H1 (cell line): ENCODE measurements around the gene RPL28. TPM values are rescaled to one million over a fixed set of nuclear protein-coding genes. Genes with fewer than 3 reads are reported as not detected.

ENCODE experiments used
- CTCF ChIA-PET: fragments of 300-600 bp; sonication (Branson Sonifier 250); formaldehyde crosslinking; loops from one replicate; lab custom pipeline; 2021; ENCODE audit not compliant: partially characterized antibody; lab: Charles Lee
- POLR2A ChIA-PET: fragments of 300-600 bp; sonication (Branson Sonifier 250); formaldehyde crosslinking; loops from one replicate; lab custom pipeline; 2021; ENCODE audit warnings: inconsistent platforms; ENCODE audit not compliant: partially characterized antibody; lab: Charles Lee
- DNase-seq, 2 experiments: peaks; one replicate each; pipeline versions ENCODE4 v3.0.0 to v3.0.0-alpha.2; 2010 to 2022; ENCODE audit warnings: low spot score in 2 of 2, low read depth in 1 of 2, mixed read lengths in 1 of 2
- FAIRE-seq: peaks from 2 replicates; lab custom pipeline; 2011; peaks lifted over from hg19 to GRCh38; lab: Jason Lieb, UNC
- H2AFZ ChIP-seq: 2 replicates; pipeline ENCODE4 v1.8.1; 2012; ENCODE audit warnings: low read length, inconsistent platforms
- H2AK5ac ChIP-seq: 2 replicates; pipeline ENCODE4 v1.6.1; 2013; ENCODE audit warnings: low read depth, low read length
- H2BK120ac ChIP-seq: replicated peaks from 2 replicates; pipeline ENCODE3; 2013; ENCODE audit warnings: low read depth, low read length, inconsistent platforms
- H2BK12ac ChIP-seq: 2 replicates; pipeline ENCODE4 v1.6.1; 2013; ENCODE audit warnings: low read depth, low read length
- H2BK15ac ChIP-seq: 2 replicates; pipeline ENCODE4 v1.6.1; 2013; ENCODE audit warnings: low read length
- H2BK20ac ChIP-seq: 2 replicates; pipeline ENCODE4 v1.6.1; 2013; ENCODE audit warnings: low read length
- H2BK5ac ChIP-seq: 2 replicates; pipeline ENCODE4 v1.6.1; 2013; ENCODE audit warnings: low read depth, low read length
- H3K14ac ChIP-seq: 2 replicates; pipeline ENCODE4 v1.6.1; 2013; ENCODE audit warnings: inconsistent platforms; ENCODE audit not compliant: insufficient read length
- H3K18ac ChIP-seq: 2 replicates; pipeline ENCODE4 v1.6.1; 2013; ENCODE audit warnings: low read length; ENCODE audit errors: extremely low read depth
- H3K23ac ChIP-seq: 2 replicates; pipeline ENCODE4 v1.6.1; 2013; ENCODE audit warnings: inconsistent platforms; ENCODE audit not compliant: insufficient read length
- H3K23me2 ChIP-seq: 2 replicates; pipeline ENCODE4 v1.6.1; 2013; ENCODE audit warnings: low read depth, low read length
- H3K27ac ChIP-seq: 2 replicates; pipeline ENCODE4 v1.6.1; 2011; ENCODE audit warnings: low read depth, low read length, inconsistent platforms
- H3K27me3 ChIP-seq, 4 experiments: replicated peaks in 1 of 4; 1 replicate in 1 of 4; 2 replicates in 3 of 4; pipeline versions ENCODE4 v1.6.1 to v1.8.1; 2011 to 2013; ENCODE audit warnings: low read length in 3 of 4, mild to moderate bottlenecking in 3 of 4, inconsistent platforms in 2 of 4, mixed read lengths in 2 of 4, moderate library complexity in 1 of 4; ENCODE audit not compliant: control insufficient read depth in 3 of 4, insufficient read depth in 3 of 4; ENCODE audit errors: extremely low read depth in 1 of 4
- H3K36me3 ChIP-seq, 4 experiments: 2 replicates each; pipeline versions ENCODE4 v1.6.1 to v1.8.1; 2011 to 2013; ENCODE audit warnings: mild to moderate bottlenecking in 4 of 4, low read length in 3 of 4, moderate library complexity in 2 of 4, control low read depth in 1 of 4, inconsistent platforms in 1 of 4; ENCODE audit not compliant: insufficient read depth in 4 of 4, control insufficient read depth in 2 of 4
- H3K4ac ChIP-seq: replicated peaks from 2 replicates; pipeline ENCODE3; 2013; ENCODE audit warnings: low read length, low read depth, mixed read lengths, inconsistent platforms; ENCODE audit not compliant: insufficient read length
- H3K4me1 ChIP-seq, 4 experiments: replicated peaks in 1 of 4; 1 replicate in 1 of 4; 2 replicates in 3 of 4; pipeline versions ENCODE4 v1.6.1 to v1.8.1; 2011 to 2013; ENCODE audit warnings: low read length in 3 of 4, inconsistent platforms in 2 of 4, mixed read lengths in 1 of 4; ENCODE audit not compliant: insufficient read depth in 4 of 4, control insufficient read depth in 3 of 4
- H3K4me2 ChIP-seq, 2 experiments: 2 replicates each; pipeline versions ENCODE4 v1.6.1 to v1.8.1; 2011 to 2013; ENCODE audit warnings: low read depth in 2 of 2, low read length in 2 of 2, control low read depth in 1 of 2, inconsistent platforms in 1 of 2, mild to moderate bottlenecking in 1 of 2; ENCODE audit not compliant: insufficient read depth in 1 of 2
- H3K4me3 ChIP-seq, 4 experiments: fragments of 200-600, 300-600 bp in 1 of 4; sonication (generic), shearing (Covaris generic), sonication (Bioruptor Twin) in 1 of 4; 2 replicates each; pipeline versions ENCODE4 v1.5.1 to v1.8.1; 2011 to 2016; ENCODE audit warnings: low read length in 4 of 4, low read depth in 3 of 4, control low read depth in 2 of 4, inconsistent platforms in 2 of 4, mild to moderate bottlenecking in 2 of 4, mixed read lengths in 1 of 4, moderate library complexity in 1 of 4; ENCODE audit not compliant: insufficient read depth in 2 of 4; ENCODE audit errors: extremely low read depth in 1 of 4
- H3K56ac ChIP-seq: replicated peaks from 2 replicates; pipeline ENCODE3; 2013; ENCODE audit warnings: low read depth, mild to moderate bottlenecking, mixed read lengths, low read length, inconsistent platforms; ENCODE audit not compliant: insufficient read length
- H3K79me1 ChIP-seq: 2 replicates; pipeline ENCODE4 v1.6.1; 2013; ENCODE audit warnings: low read depth, low read length, control low read depth
- H3K79me2 ChIP-seq, 2 experiments: 2 replicates each; pipeline versions ENCODE4 v1.6.1 to v1.8.1; 2012 to 2013; ENCODE audit warnings: low read length in 2 of 2, mild to moderate bottlenecking in 2 of 2, inconsistent platforms in 1 of 2; ENCODE audit not compliant: insufficient read depth in 2 of 2, control insufficient read depth in 1 of 2
- H3K9ac ChIP-seq, 4 experiments: replicated peaks in 1 of 4; 1 replicate in 1 of 4; 2 replicates in 3 of 4; pipeline versions ENCODE4 v1.6.1 to v1.8.1; 2011 to 2013; ENCODE audit warnings: low read depth in 3 of 4, low read length in 3 of 4, control low read depth in 2 of 4, mild to moderate bottlenecking in 2 of 4, moderate library complexity in 2 of 4, inconsistent platforms in 1 of 4; ENCODE audit errors: extremely low read depth in 1 of 4
- H3K9me3 ChIP-seq, 2 experiments: 2 replicates each; pipeline versions ENCODE4 v1.6.1 to v1.8.1; 2012 to 2013; ENCODE audit warnings: mild to moderate bottlenecking in 2 of 2, moderate library complexity in 2 of 2, control low read depth in 1 of 2, inconsistent platforms in 1 of 2, low read depth in 1 of 2, low read length in 1 of 2, mixed read lengths in 1 of 2; ENCODE audit not compliant: insufficient read depth in 2 of 2
- H4K20me1 ChIP-seq, 2 experiments: replicated peaks in 1 of 2; 2 replicates each; pipeline versions ENCODE3 to v1.8.1; 2011 to 2013; ENCODE audit warnings: inconsistent platforms in 2 of 2, low read length in 2 of 2, mild to moderate bottlenecking in 1 of 2; ENCODE audit not compliant: insufficient read depth in 2 of 2, control insufficient read depth in 1 of 2
- H4K5ac ChIP-seq: 2 replicates; pipeline ENCODE4 v1.6.1; 2013; ENCODE audit warnings: low read length, low read depth, mixed read lengths, inconsistent platforms; ENCODE audit not compliant: insufficient read length
- H4K8ac ChIP-seq: 2 replicates; pipeline ENCODE4 v1.8.0; 2013; ENCODE audit warnings: mild to moderate bottlenecking, moderate library complexity, low read length, inconsistent platforms; ENCODE audit not compliant: insufficient read depth; ENCODE audit errors: extremely low read depth
- H4K91ac ChIP-seq: replicated peaks from 2 replicates; pipeline ENCODE3; 2013; ENCODE audit warnings: low read length, mixed read lengths, inconsistent platforms; ENCODE audit not compliant: insufficient read length
- BCL11A ChIP-seq, 2 experiments: IDR thresholded peaks; one replicate each; pipeline ENCODE4 v1.6.1; 2011; ENCODE audit warnings: low read depth in 2 of 2, low read length in 2 of 2, mild to moderate bottlenecking in 2 of 2
- BRCA1 ChIP-seq: IDR thresholded peaks from 2 replicates; pipeline ENCODE4 v1.6.1; 2012; ENCODE audit warnings: low read depth, low read length, improper control_type of control experiment
- CREB1 ChIP-seq: IDR thresholded peaks from 2 replicates; pipeline ENCODE4 v1.6.1; 2012; ENCODE audit warnings: inconsistent platforms
- EGR1 ChIP-seq: IDR thresholded peaks from 2 replicates; pipeline ENCODE4 v1.6.1; 2011; ENCODE audit warnings: low read depth, low read length, borderline replicate concordance
- KDM5A ChIP-seq: fragments of 200-600 bp; IDR thresholded peaks from 2 replicates; pipeline ENCODE4 v1.7.1; 2012; ENCODE audit warnings: mild to moderate bottlenecking, low read length, inconsistent platforms, mixed read lengths
- MAX ChIP-seq: IDR thresholded peaks from 2 replicates; pipeline ENCODE4 v1.6.1; 2012; ENCODE audit warnings: inconsistent platforms
- POLR2AphosphoS5 ChIP-seq: IDR thresholded peaks from 2 replicates; pipeline ENCODE4 v1.6.1; 2011; ENCODE audit warnings: low read depth, low read length
- RAD21 ChIP-seq, 2 experiments: IDR thresholded peaks in 1 of 2; conservative IDR thresholded peaks in 1 of 2; 2 replicates each; pipeline ENCODE4 v1.6.1; 2011; ENCODE audit warnings: low read depth in 2 of 2, low read length in 2 of 2, improper control_type of control experiment in 1 of 2, inconsistent platforms in 1 of 2, mild to moderate bottlenecking in 1 of 2, moderate library complexity in 1 of 2
- RBBP5 ChIP-seq: IDR thresholded peaks from 2 replicates; pipeline ENCODE4 v1.7.1; 2012; ENCODE audit warnings: low read depth, mild to moderate bottlenecking, inconsistent platforms, low read length, moderate library complexity, borderline replicate concordance
- SIN3A ChIP-seq, 2 experiments: IDR thresholded peaks in 1 of 2; conservative IDR thresholded peaks in 1 of 2; 2 replicates each; pipeline ENCODE4 v1.6.1; 2011 to 2012; ENCODE audit warnings: low read length in 2 of 2, improper control_type of control experiment in 1 of 2, low read depth in 1 of 2, mild to moderate bottlenecking in 1 of 2
- SUZ12 ChIP-seq: fragments of 200-600 bp; sonication (generic); IDR thresholded peaks from 2 replicates; pipeline ENCODE4 v1.6.1; 2012; ENCODE audit warnings: mild to moderate bottlenecking, inconsistent platforms, low read length, moderate library complexity, mixed read lengths
- USF2 ChIP-seq: IDR thresholded peaks from 2 replicates; pipeline ENCODE4 v1.6.1; 2011; ENCODE audit warnings: low read length, improper control_type of control experiment
- WGBS, 2 experiments: shearing (Covaris generic) in 1 of 2; methylation state at CpG; one replicate each; pipeline versions ENCODE4 v1.1.6 to v1.1.7; 2013 to 2015; ENCODE audit warnings: low lambda C conversion rate in 2 of 2, mixed read lengths in 2 of 2, inconsistent platforms in 1 of 2, low coverage in 1 of 2, missing lambda C conversion rate in 1 of 2; ENCODE audit not compliant: insufficient replicate concordance in 2 of 2, insufficient coverage in 1 of 2, insufficient read length in 1 of 2; ENCODE audit errors: extremely low coverage in 1 of 2, missing lambda C conversion rate in 1 of 2; 5-methylcytosine and 5-hydroxymethylcytosine counted together
- polyA plus RNA-seq, 7 experiments: library from polyadenylated mRNA; depleted of rRNA in 3 of 7; stranded (reverse) in 5 of 7; unstranded in 2 of 7; fragments of >200 nt in 5 of 7; fragments of 200-250 nt in 2 of 7; gene quantifications; 1 replicate in 5 of 7; 2 replicates in 1 of 7; 4 replicates in 1 of 7; pipeline versions ENCODE4 v1.2.1 to v1.2.3, GENCODE V29; 2011 to 2013; ENCODE audit warnings: missing spikeins in 2 of 7, mixed read lengths in 2 of 7
- total RNA-seq: library from RNA; stranded (reverse); fragmentation: NEBNext Ultra II Directional; extraction: Animal tissue kit (Norgen Biotek cat#: 25700); gene quantifications from 2 replicates; pipeline ENCODE4 v1.2.1, GENCODE V29; 2021

The RPL28 gene
- total and polyA plus RNA-seq, 2 of the 8 experiments (the other 6 are each of a cell fraction or from before 2014, with no cell fraction given): 2,123 to 8,402 TPM

- ChIA-PET POLR2A (interaction anchor here (1.2 to 7.1 kb wide), 9 partner anchors 9 to 109 kb away, joined by 3 to 58 read pairs (median 14); partner anchors contain the start of genes KMT5C, RPL28, TMEM190 and TMEM238), CTCF (interaction anchor here (0.7 to 1.5 kb wide), 13 partner anchors 10 to 119 kb away, joined by 3 to 8 read pairs (median 3); no protein-coding TSS in a partner anchor)
- no peak overlapping the region for H3K27ac ChIP-seq
- no peaks in the 10 kb centered on the region for H4K20me1 ChIP-seq
- DNase-seq: no peak
- peaks cover 9% of the 10 kb centered on the region; the same call in 1 of the 2 replicates for H3K23me2 ChIP-seq
- no peak overlapping the region for H2AFZ ChIP-seq
- no peak overlapping the region for H4K5ac ChIP-seq
- H4K91ac ChIP-seq: no peak overlapping the region
- no peak overlapping the region for H2AK5ac ChIP-seq
- H2BK120ac ChIP-seq: no peak overlapping the region
- H2BK15ac ChIP-seq: peak overlapping the region; percentile 72; the same call in 1 of the 2 replicates
- H2BK12ac ChIP-seq: 0 out of 2 replicates have a peak overlapping the region, but pooled peaks have one; percentile 43
- no peak for FAIRE-seq
- no peak overlapping the region for H2BK20ac ChIP-seq
- no peak overlapping the region for H4K8ac ChIP-seq
- no peaks in the 10 kb centered on the region for H3K79me2 ChIP-seq
- H3K9me3 ChIP-seq: no peaks in the 10 kb centered on the region
- H3K4me2 ChIP-seq: 0 out of 4 replicates have a peak overlapping the region, but pooled peaks of 1 of the 2 experiments have one; percentile 58
- whole genome bisulfite sequencing, 2 experiments: 65% methylated on average over 4 of the region's 16 CpGs; no CpG with 5 or more reads in 1 of the 2 experiments
- H3K14ac ChIP-seq: no peak overlapping the region
- H3K4ac ChIP-seq: no peak overlapping the region
- no peaks in the 10 kb centered on the region for H3K79me1 ChIP-seq
- no peaks in the 10 kb centered on the region for H3K36me3 ChIP-seq
- H3K4me1 ChIP-seq: peaks cover 0 to 21% (median 15%) of the 10 kb centered on the region in 4 experiments; a peak in 6 of 7 replicates
- H3K18ac ChIP-seq: no peak overlapping the region
- no peak overlapping the region for H3K4me3 ChIP-seq
- H3K27me3 ChIP-seq: peaks cover 16 to 49% (median 42%) of the 10 kb centered on the region in 4 experiments
- H2BK5ac ChIP-seq: no peak overlapping the region
- no peak overlapping the region for H3K23ac ChIP-seq
- no peak overlapping the region for H3K56ac ChIP-seq
- no peak overlapping the region for H3K9ac ChIP-seq
- TF ChIP-seq SIN3A (conservative IDR thresholded peaks at IDR 0.05 in 1 of 2, IDR thresholded peaks at IDR 0.05 in 1 of 2; ENCODE audit: low read depth in 1 of 2, low read length in 2 of 2) (no peak), POLR2AphosphoS5 (no peak), RAD21 (IDR thresholded peaks at IDR 0.05 in 1 of 2, conservative IDR thresholded peaks at IDR 0.05 in 1 of 2; ENCODE audit: low read depth in 2 of 2, low read length in 2 of 2) (no peak), BRCA1 (no peak), RBBP5 (no peak), MAX (no peak), KDM5A (no peak), BCL11A (IDR thresholded peaks at IDR 0.05; ENCODE audit: low read depth in 2 of 2, low read length in 2 of 2) (no peak), USF2 (no peak), SUZ12 (no peak), CREB1 (no peak), EGR1 (no peak)
Observed at GRCh38 chr19:55368106-55368505, 17.6 kb upstream of the RPL28 start.
